H1 (cell line): Measurements from ENCODE around the gene DRGX.

Experiments
- CBX5 ChIP-seq: fragments of 300-800, 300-1000 bp; sonication (generic); IDR thresholded peaks from 2 replicates; pipeline ENCODE4 v1.7.1; 2016; ENCODE audit warnings: antibody characterized with exemption, low read length, low read depth
- CBX8 ChIP-seq: fragments of 300-800, 300-1000 bp; sonication (generic); IDR thresholded peaks from 2 replicates; pipeline ENCODE4 v1.7.1; 2016; ENCODE audit warnings: low read depth, low read length, borderline replicate concordance
- CHD2 ChIP-seq: IDR thresholded peaks from 2 replicates; pipeline ENCODE4 v1.6.1; 2012; ENCODE audit warnings: low read length, improper control_type of control experiment
- HDAC6 ChIP-seq: IDR thresholded peaks from one replicate; pipeline ENCODE4 v1.7.1; 2012; ENCODE audit warnings: low read depth, mild to moderate bottlenecking, inconsistent platforms, low read length, moderate library complexity
- KDM5A ChIP-seq: fragments of 200-600 bp; IDR thresholded peaks from 2 replicates; pipeline ENCODE4 v1.7.1; 2012; ENCODE audit warnings: mild to moderate bottlenecking, low read length, inconsistent platforms, mixed read lengths
- POLR2A ChIP-seq, 2 experiments: IDR thresholded peaks; 1 replicate in 1 of 2; 2 replicates in 1 of 2; pipeline ENCODE4 v1.6.1; 2011; ENCODE audit warnings: low read depth in 2 of 2, low read length in 2 of 2, mild to moderate bottlenecking in 2 of 2; ENCODE audit errors: control extremely low read depth in 1 of 2
- POLR2AphosphoS5 ChIP-seq: IDR thresholded peaks from 2 replicates; pipeline ENCODE4 v1.6.1; 2011; ENCODE audit warnings: low read depth, low read length
- RNF2 ChIP-seq: fragments of 200-900, 300-1000 bp; sonication (generic); IDR thresholded peaks from 2 replicates; pipeline ENCODE4 v1.7.1; 2016; ENCODE audit warnings: borderline replicate concordance, low read depth, mild to moderate bottlenecking, antibody characterized with exemption, low read length; ENCODE audit not compliant: poor library complexity, severe bottlenecking; ENCODE audit errors: missing control alignments
- SRF ChIP-seq: IDR thresholded peaks from 2 replicates; pipeline ENCODE4 v1.6.1; 2011; ENCODE audit warnings: mild to moderate bottlenecking, low read depth, low read length, moderate library complexity
- YY1 ChIP-seq: IDR thresholded peaks from 2 replicates; pipeline ENCODE4 v1.6.1; 2011; ENCODE audit warnings: low read depth, mild to moderate bottlenecking, low read length
- ZNF274 ChIP-seq: IDR thresholded peaks from 2 replicates; pipeline ENCODE4 v1.7.0; 2012; ENCODE audit warnings: low read length, borderline replicate concordance; ENCODE audit errors: extremely low read depth
- TF ChIP-seq, protein P1 (sequence below), 3 experiments: IDR thresholded peaks; 1 replicate in 2 of 3; 2 replicates in 1 of 3; pipeline versions ENCODE4 v1.5.1 to v1.6.1; 2011; ENCODE audit warnings: low read length in 3 of 3, mild to moderate bottlenecking in 3 of 3, inconsistent platforms in 2 of 3, low read depth in 1 of 3, moderate library complexity in 1 of 3; ENCODE audit not compliant: insufficient read depth in 1 of 3; ENCODE audit errors: control extremely low read depth in 1 of 3

DNA sequence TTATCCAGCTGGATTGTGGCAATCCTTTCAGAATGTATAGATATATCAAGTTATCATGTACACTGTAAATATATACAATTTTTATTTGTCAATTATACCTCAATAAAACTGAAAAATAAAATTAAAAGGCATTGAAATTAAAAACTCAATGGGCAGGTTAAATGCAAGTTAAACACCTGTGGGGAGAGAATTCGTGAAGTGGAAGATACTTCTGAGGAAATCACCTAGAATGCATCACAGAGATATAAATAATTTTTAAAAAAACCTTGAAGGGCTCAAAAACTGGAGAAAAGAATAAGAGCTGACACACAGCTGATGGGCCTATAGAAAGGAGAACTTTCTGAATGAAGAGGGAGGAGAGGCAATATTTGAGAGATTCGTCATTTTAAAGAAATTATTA lies 37.2 kb upstream of the DRGX start:
- TF ChIP-seq, protein P1, sequence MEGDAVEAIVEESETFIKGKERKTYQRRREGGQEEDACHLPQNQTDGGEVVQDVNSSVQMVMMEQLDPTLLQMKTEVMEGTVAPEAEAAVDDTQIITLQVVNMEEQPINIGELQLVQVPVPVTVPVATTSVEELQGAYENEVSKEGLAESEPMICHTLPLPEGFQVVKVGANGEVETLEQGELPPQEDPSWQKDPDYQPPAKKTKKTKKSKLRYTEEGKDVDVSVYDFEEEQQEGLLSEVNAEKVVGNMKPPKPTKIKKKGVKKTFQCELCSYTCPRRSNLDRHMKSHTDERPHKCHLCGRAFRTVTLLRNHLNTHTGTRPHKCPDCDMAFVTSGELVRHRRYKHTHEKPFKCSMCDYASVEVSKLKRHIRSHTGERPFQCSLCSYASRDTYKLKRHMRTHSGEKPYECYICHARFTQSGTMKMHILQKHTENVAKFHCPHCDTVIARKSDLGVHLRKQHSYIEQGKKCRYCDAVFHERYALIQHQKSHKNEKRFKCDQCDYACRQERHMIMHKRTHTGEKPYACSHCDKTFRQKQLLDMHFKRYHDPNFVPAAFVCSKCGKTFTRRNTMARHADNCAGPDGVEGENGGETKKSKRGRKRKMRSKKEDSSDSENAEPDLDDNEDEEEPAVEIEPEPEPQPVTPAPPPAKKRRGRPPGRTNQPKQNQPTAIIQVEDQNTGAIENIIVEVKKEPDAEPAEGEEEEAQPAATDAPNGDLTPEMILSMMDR (IDR thresholded peaks at IDR 0.05; ENCODE audit: control extremely low read depth in 1 of 3, insufficient read depth in 1 of 3, low read depth in 1 of 3, low read length in 3 of 3), result no peak
- TF ChIP-seq KDM5A (no peak), CBX8 (no peak), CBX5 (no peak), POLR2AphosphoS5 (no peak), CHD2 (no peak), RNF2 (no peak), YY1 (no peak), ZNF274 (no peak), SRF (no peak), POLR2A (IDR thresholded peaks at IDR 0.05; ENCODE audit: control extremely low read depth in 1 of 2, low read depth in 2 of 2, low read length in 2 of 2) (no peak), HDAC6 (no peak)
